Ovary (tissue), 3 donors: ENCODE results near the gene SOX6.

ENCODE experiments used
- EP300 ChIP-seq: sonication (generic); formaldehyde crosslinking; IDR thresholded peaks from one replicate; pipeline ENCODE4 v1.6.1; 2017; ENCODE audit warnings: antibody characterized with exemption
- POLR2A ChIP-seq: fragments of 450-650 bp; IDR thresholded peaks from one replicate; pipeline ENCODE4 v1.6.1; 2017; ENCODE audit warnings: antibody characterized with exemption, mild to moderate bottlenecking, moderate library complexity
- TF ChIP-seq, protein P1 (sequence below), 3 donors: fragments of 450-650 bp in 2 of 3; fragments of 200-600 bp in 1 of 3; IDR thresholded peaks; one replicate each; pipeline versions ENCODE4 v1.5.1 to v1.8.0; 2016 to 2022; ENCODE audit warnings: antibody characterized with exemption in 3 of 3, mild to moderate bottlenecking in 1 of 3
- donor health status: DM: no; HTN: no; CAD: no.

DNA sequence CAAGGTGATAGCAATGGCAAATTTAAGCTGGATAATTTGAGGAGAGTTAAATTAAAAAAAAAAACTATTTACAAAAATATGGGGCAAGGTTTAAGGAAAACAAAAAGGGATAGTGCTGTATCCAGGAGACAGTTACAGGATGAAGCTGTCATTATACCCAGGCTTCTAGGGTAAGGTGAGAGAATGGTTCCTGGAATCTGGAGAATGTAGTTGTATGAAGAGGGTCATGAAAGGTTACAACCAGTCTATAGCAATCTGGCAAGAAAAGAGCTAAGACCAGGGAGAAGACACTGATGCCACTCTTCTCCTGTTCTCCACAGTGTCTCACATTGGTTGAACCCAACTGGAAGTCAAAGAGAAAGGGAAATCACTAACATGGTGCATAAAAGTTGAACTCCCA, 144.9 kb downstream of the SOX6 start:
- TF ChIP-seq, protein P1, sequence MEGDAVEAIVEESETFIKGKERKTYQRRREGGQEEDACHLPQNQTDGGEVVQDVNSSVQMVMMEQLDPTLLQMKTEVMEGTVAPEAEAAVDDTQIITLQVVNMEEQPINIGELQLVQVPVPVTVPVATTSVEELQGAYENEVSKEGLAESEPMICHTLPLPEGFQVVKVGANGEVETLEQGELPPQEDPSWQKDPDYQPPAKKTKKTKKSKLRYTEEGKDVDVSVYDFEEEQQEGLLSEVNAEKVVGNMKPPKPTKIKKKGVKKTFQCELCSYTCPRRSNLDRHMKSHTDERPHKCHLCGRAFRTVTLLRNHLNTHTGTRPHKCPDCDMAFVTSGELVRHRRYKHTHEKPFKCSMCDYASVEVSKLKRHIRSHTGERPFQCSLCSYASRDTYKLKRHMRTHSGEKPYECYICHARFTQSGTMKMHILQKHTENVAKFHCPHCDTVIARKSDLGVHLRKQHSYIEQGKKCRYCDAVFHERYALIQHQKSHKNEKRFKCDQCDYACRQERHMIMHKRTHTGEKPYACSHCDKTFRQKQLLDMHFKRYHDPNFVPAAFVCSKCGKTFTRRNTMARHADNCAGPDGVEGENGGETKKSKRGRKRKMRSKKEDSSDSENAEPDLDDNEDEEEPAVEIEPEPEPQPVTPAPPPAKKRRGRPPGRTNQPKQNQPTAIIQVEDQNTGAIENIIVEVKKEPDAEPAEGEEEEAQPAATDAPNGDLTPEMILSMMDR (IDR thresholded peaks at IDR 0.05), result no peak
- TF ChIP-seq POLR2A, result no peak
- no peak for TF ChIP-seq EP300
